NB4 (cell line): ENCODE results near the gene SLC6A11.

Source experiments
- CTCF ChIP-seq: IDR thresholded peaks from one replicate; pipeline ENCODE4 v1.5.1; 2012; ENCODE audit warnings: low read depth, low read length
- MAX ChIP-seq: IDR thresholded peaks from 2 replicates; pipeline ENCODE4 v1.6.1; 2011; ENCODE audit warnings: low read depth, low read length
- MYC ChIP-seq: IDR thresholded peaks from 2 replicates; pipeline ENCODE4 v1.6.1; 2011; ENCODE audit warnings: low read depth, low read length
- POLR2A ChIP-seq: IDR thresholded peaks from 2 replicates; pipeline ENCODE4 v1.6.1; 2011; ENCODE audit warnings: mild to moderate bottlenecking; ENCODE audit not compliant: insufficient read length; ENCODE audit errors: extremely low read depth

GRCh38 chr3:10833855-10834414 lies 17.9 kb downstream of the SLC6A11 start:
- TF ChIP-seq CTCF (no peak), POLR2A (no peak), MAX (no peak), MYC (no peak)
